Activated CD4-positive, alpha-beta T cell treated with anti-CD3 and anti-CD28 coated beads for 4 hours (primary cell): ENCODE measurements around the gene NKRF.
"Not testable (repeated sequence)": the region's sequence is repeated elsewhere in the genome, so short reads cannot be mapped to it uniquely, and the experiment has no call there.

Source experiments
- DNase-seq, 2 donors: peaks; one replicate each; pipeline ENCODE4 v3.0.0-alpha.2; 2020

The NKRF gene

GRCh38 chrX:119606280-119607017 lies at the start of gene NKRF:
Gene NKRF, minus strand, starts transcription at chrX:119606424.
- peak; percentile 86 to 91 for DNase-seq

GRCh38 chrX:119655125-119655524 lies 48.9 kb upstream of the NKRF start:
- DNase-seq, result peak; percentile 70 to 80

DNA sequence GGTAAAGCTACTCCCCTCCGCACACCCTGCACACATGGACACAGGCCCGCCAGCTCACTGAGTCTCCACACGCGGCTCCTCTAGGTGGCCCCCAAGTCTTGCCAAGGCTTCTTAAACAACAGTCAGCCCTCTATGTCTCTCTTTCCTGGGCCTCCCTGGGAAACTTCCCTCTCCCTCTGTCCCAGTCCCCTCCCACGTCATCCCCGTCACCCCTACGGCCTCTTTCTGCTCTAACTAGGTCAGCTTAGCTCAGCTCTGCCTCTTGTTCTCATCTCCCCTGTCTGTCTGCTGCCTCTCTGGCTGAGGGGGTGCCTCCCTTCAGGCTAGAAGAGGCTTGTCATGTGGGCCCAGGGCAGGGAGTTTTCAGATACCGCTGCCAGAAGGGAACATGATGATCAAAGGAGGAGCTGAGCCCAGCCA lies 47.9 kb upstream of the NKRF start:
- DNase-seq, result peak; percentile 20 to 29

GRCh38 chrX:119648421-119648775 lies 42.2 kb upstream of the NKRF start:
- no peak for DNase-seq

DNA sequence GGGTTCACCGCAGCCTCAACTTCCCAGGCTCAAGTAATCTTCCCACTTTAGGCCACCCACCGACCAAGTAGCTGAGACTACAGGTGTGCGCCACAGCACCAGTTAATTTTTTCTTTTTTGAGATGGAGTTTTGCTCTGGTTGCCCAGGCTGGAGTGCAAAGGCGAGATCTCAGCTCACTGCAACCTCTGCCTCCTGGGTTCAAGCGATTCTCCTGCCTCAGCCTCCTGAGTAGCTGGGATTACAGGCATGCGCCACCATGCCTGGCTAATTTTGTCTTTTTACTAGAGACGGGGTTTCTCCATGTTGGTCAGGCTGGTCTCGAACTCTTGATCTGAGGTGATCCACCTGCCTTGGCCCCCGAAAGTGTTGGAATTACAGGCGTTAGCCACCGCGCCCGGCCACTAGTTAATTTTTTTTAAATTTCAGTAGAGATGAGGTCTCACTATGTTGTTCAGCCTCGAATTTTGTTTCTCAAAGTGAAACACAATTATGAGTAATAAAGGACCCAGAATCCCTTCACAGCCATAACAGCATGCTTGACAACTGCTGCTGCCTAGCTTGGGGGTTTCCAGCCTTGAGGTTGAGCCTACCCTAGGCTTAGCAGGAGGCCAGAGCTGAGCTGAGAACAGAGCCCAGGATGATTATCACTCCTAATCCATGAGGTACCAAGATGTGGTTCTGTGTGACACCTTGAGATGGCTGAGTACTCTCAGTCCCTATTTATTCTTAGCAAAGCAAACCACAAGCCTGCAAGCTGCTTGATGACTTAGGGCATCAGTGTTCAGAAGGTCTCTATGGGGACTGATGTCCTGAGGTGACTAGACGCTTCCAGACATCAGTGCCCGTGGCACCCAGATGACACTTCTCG lies 41.6 kb upstream of the NKRF start:
- DNase-seq, result peak; percentile 40

DNA sequence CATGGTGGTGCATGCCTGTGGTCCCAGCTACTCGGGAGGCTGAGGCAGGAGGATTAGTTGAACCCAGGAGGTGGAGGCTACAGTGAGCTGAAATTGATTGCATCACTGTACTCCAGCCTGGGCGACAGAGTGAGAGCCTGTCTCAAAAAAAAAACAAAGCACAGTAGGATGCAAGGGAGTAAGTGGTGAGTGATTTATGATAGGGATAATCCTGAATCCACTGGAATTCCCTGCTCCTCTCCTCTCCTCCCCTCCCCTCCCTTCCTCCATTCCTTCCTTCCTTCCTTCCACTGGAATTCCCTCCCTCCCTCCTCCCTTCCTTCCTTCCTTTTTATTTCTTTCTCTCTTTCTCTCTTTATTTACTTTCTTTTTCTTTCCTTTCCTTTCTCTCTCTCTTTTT lies 40.9 kb upstream of the NKRF start:
- no peak for DNase-seq

DNA sequence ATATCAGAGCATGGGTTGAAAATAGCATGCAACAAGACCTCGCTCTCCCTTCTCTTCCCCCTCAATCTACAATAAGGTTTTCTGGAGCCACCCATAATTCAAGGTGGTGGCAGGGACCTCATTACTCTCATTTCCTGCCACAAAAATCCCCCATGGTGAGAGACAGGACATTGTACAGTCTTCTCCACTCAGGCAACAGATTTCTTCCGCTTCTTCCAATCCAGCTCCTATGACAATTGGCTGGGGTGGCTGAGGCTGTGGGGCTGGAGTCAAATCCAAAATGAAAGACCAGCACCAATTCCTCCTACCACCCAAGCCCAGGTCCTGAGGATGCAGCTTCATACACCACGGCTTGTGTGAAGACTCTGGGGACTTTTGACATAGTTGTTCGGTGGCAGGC lies 40.3 kb upstream of the NKRF start:
- no peak for DNase-seq

DNA sequence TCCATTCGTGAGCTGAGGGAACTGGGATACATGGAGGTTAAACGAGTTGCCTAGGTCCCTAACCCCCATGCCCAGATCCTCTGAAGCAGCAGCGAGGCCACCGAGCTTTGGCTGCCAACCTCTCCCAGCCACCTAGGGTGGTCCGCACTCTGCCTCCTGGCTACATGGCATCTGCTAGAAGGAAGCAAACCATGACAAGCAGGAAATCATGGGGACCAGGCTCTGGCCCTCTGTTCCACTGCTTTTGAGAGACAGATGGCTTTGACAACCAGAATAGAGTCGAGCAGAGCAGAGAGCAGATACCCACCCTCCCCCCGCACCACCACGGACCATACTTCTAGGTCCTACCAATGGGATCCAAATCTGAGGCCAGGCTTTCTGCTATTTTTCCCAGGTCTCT lies 37.5 kb upstream of the NKRF start:
- DNase-seq, result no peak

- DNase-seq, result no peak
These were observed 34.5 kb upstream of the NKRF start for GRCh38 chrX:119640731-119641170.

- no peak for DNase-seq
These were observed 32.7 kb upstream of the NKRF start for GRCh38 chrX:119638725-119639471.

DNA sequence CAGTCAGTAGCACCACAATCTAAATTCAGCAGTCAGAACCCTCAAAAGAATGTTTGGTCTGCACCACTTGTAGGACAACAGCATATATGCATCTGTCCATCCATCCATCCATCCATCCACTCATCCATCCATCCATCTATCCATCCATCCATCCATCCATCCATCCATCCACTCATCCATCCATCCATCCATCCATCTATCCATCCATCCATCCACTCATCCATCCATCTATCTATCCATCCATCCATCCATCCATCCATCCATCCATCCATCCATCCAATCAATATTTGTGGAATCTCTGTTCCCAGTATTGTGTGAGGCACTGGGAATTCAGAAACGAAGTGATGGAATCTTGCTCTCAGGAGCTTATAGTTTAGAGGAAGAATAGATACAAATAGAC lies 31.2 kb upstream of the NKRF start:
- DNase-seq, result not testable (repeated sequence)

DNA sequence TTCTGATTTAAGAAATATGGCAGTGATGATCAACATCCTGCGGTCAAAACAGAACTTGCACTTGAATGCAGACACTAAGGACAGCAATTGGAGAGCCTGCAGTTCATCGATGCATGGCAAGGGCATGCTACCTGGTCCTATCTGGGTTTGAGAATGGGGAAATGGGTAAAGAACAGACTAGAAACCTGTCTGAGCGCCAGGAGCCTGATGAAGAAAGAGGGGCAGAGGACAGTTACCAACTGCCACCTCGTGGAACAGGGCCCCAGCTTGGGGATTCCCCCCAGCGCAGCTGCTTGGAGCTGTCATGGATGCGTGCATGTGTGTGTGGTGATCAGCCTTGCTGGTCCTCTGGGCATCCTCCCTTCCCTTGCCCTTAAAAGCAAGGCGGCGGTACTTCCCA lies 30.2 kb upstream of the NKRF start:
- DNase-seq, result no peak

DNA sequence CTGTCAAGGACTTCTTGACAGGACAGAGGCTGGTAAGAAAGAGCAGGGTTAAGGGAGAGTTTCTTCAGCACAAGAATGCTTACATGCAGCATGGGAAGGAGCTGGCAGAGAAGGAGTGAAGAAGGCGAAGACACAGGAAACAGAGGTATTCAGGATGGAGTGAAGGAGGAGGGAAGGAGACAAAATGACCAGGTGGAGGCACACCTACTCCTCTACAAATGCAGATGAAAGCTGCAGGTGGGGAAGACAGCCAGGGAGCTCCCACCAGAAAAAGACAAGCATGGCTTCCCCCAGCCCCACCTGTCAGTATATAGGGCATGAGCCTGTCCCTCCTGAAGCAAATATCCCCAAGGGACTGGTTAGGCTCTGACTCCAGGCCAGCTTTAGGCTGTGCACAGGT lies 29.6 kb upstream of the NKRF start:
- DNase-seq, result no peak

GRCh38 chrX:119635179-119635578 lies 29.0 kb upstream of the NKRF start:
- DNase-seq, result no peak

- no peak for DNase-seq
These were observed 19.6 kb upstream of the NKRF start for GRCh38 chrX:119625843-119626242.

GRCh38 chrX:119624951-119625668 lies 18.9 kb upstream of the NKRF start:
- DNase-seq, result no peak

DNA sequence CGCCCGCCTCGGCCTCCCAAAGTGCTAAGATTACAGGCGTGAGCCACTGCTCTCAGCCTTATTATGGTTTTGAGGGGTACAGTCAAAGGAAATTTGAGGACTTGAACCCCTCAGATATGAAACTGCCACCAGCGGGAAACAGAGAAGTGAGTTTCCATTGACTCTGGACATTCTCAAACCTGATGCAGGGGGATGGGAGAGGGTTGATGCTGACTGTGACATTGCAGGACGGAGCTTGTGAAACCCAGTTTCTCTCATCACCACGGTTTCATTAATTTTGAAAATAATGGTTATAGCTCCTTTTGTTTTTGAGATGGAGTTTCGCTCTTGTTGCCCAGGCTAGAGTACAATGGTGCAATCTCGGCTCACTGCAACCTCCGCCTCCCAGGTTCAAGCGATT lies 18.2 kb upstream of the NKRF start:
- DNase-seq, result no peak

GRCh38 chrX:119622356-119623232 lies 16.4 kb upstream of the NKRF start:
- DNase-seq, result no peak

GRCh38 chrX:119618439-119618838 lies 12.2 kb upstream of the NKRF start:
- no peak for DNase-seq

GRCh38 chrX:119617517-119618164 lies 11.4 kb upstream of the NKRF start:
- no peak for DNase-seq

GRCh38 chrX:119614776-119615175 lies 8.6 kb upstream of the NKRF start:
- DNase-seq, result no peak
